UCSD-AML1 (cell line): ENCODE data around the gene NAT9.

Source experiments
- DNase-seq: peaks from one replicate; lab custom pipeline; 2025; ENCODE audit not compliant: unreplicated experiment; lab: John Stamatoyannopoulos, UW

Gene NAT9

GRCh38 chr17:74746922-74747321 is 29.2 kb downstream of the NAT9 start:
- peak; percentile 49 for DNase-seq

- DNase-seq, result no peak
Observed at GRCh38 chr17:74746376-74746775, 29.8 kb downstream of the NAT9 start.

- no peak for DNase-seq
Observed at GRCh38 chr17:74745548-74746177, 30.5 kb downstream of the NAT9 start.

GRCh38 chr17:74744714-74745547 is 31.2 kb downstream of the NAT9 start:
- DNase-seq, result peak; percentile 85

GRCh38 chr17:74744349-74744713 is 31.8 kb downstream of the NAT9 start:
- DNase-seq, result no peak

- no peak for DNase-seq
Observed at GRCh38 chr17:74743755-74744154, 32.4 kb downstream of the NAT9 start.

GRCh38 chr17:74742978-74743545 is 33.1 kb downstream of the NAT9 start:
- DNase-seq, result no peak

- DNase-seq, result peak; percentile 80
Observed at GRCh38 chr17:74742153-74742515, 34.0 kb downstream of the NAT9 start.

- no peak for DNase-seq
Observed at GRCh38 chr17:74740641-74741387, 35.3 kb downstream of the NAT9 start.

GRCh38 chr17:74740173-74740572 is 36.0 kb downstream of the NAT9 start:
- no peak for DNase-seq

- no peak for DNase-seq
Observed at GRCh38 chr17:74739227-74739831, 36.8 kb downstream of the NAT9 start.

- peak; percentile 90 for DNase-seq
Observed at GRCh38 chr17:74738051-74738996, 37.8 kb downstream of the NAT9 start.

- peak; percentile 76 for DNase-seq
Observed at GRCh38 chr17:74737299-74738050, 38.7 kb downstream of the NAT9 start.

GRCh38 chr17:74736513-74737298 is 39.4 kb downstream of the NAT9 start, which contains the start of gene RAB37:
RAB37 (plus strand) TSS chr17:74737256; CDS start chr17:74737273, 17 bp downstream.
- peak; percentile 87 for DNase-seq

GRCh38 chr17:74734256-74734655 is 41.9 kb downstream of the NAT9 start:
- DNase-seq, result no peak

GRCh38 chr17:74733365-74734122 is 42.6 kb downstream of the NAT9 start:
- no peak for DNase-seq

GRCh38 chr17:74732042-74732867 is 43.9 kb downstream of the NAT9 start:
- DNase-seq, result no peak
